Spleen (tissue), 7 donors: ENCODE results near the gene VSIG1.

Experiments
- CTCF ChIP-seq, 11 experiments: fragments of 200-600 bp in 7 of 11; fragments of 450-650 bp in 4 of 11; sonication (generic) in 4 of 11; IDR thresholded peaks in 8 of 11; conservative IDR thresholded peaks in 3 of 11; 1 replicate in 7 of 11; 2 replicates in 4 of 11; pipeline versions ENCODE4 v1.4.0 to v1.8.0; 2016 to 2021; ENCODE audit warnings: antibody characterized with exemption in 11 of 11, inconsistent platforms in 4 of 11, mild to moderate bottlenecking in 1 of 11
- POLR2A ChIP-seq, 3 donors: fragments of 450-650 bp; IDR thresholded peaks; one replicate each; pipeline ENCODE4 v1.5.1; 2017; ENCODE audit warnings: antibody characterized with exemption in 3 of 3, mild to moderate bottlenecking in 1 of 3
- POLR2AphosphoS5 ChIP-seq, 3 donors: sonication (generic); formaldehyde crosslinking; IDR thresholded peaks; one replicate each; pipeline ENCODE4 v1.5.1; 2017; ENCODE audit warnings: antibody characterized with exemption in 3 of 3
- donor health status: DM: no; HTN: no; CAD: no; lungs with moderate emphysema.
- donor health status: DM: no; HTN: no; CAD: no.
- donor health status: DM: no; HTN: no; CAD: no.

DNA sequence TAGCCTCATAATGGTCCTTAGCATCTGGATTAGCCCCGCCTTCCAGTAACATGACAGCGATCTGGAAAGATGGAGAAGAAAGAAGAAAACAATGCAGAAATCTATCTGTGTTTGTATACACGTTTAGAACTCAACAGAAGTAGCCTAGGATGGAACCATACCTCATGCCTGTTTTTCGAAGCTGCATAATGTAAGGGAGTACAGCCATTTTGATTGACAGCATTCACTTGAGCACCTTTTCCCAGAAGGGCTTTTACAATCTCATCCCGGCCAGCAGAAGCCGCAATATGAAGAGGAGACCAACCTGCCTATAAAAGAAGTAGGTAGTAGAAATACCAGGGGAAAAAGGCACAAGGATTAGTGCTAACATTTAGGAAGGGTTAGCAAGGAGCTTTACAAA lies 42.9 kb downstream of the VSIG1 start:
- no peak for TF ChIP-seq CTCF (IDR thresholded peaks at IDR 0.05 in 8 of 11, conservative IDR thresholded peaks at IDR 0.05 in 3 of 11)
- no peak for TF ChIP-seq POLR2AphosphoS5 (IDR thresholded peaks at IDR 0.05)
- TF ChIP-seq POLR2A (IDR thresholded peaks at IDR 0.05): no peak
